Effector CD8-positive, alpha-beta T cell (primary cell): ENCODE results near the gene SUGCT.
"Not testable (repeated sequence)": the region's sequence is repeated elsewhere in the genome, so short reads cannot be mapped to it uniquely, and the experiment has no call there.

ENCODE experiments used
- DNase-seq: peaks from one replicate; lab custom pipeline; 2025; lab: John Stamatoyannopoulos, UW

The SUGCT gene

DNA sequence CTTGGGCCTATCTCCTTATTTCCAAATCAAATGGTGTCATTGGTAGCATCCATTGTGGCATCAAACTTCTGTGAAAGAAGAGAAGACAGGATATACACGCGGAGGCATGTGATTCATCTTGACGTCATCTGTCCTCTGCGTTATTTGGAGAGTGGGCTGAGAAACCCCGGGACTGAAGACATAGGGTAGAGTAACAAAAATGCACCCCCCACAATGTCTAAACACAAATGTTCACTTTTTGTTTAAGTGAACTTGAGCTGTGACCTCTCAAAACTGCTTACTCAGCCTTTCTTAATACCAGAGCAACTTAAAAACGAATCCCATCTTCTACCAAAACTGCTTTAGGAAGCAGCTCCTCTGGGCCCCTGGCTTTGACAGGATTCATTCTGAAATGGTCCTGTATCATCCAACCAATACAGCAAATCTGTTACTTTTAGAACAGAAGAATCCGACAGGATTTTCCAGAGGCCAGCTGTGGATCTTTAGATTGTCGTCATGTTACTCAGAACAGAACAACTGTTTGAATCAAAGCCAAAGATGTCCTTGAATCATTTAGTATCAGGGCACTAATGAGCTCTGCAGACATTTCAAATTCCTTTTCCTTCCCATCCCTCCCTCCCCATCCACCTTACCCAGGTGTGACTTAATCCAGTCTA lies 438.1 kb downstream of the SUGCT start:
- no peak for DNase-seq

DNA sequence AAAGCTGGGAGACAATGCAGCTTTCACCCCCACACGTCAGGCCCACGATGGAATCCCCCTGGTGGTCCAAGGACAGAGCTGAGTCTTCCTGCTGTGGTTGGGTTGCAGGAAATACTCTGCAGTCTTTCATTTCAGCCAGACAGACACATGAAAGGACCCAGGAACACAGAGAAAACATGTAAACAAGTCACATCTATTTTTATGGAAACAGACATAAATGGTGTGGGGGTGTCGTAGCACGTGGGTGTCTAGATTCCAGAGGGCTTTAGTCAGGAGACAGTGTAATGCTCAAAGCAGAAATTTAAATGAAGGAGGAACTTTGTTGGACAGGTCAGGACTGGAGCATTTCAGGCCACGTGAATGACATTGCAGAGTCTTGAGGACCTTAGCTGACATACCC lies 444.6 kb downstream of the SUGCT start:
- DNase-seq: no peak

GRCh38 chr7:40580776-40581175 lies 446.0 kb downstream of the SUGCT start:
- DNase-seq: no peak

DNA sequence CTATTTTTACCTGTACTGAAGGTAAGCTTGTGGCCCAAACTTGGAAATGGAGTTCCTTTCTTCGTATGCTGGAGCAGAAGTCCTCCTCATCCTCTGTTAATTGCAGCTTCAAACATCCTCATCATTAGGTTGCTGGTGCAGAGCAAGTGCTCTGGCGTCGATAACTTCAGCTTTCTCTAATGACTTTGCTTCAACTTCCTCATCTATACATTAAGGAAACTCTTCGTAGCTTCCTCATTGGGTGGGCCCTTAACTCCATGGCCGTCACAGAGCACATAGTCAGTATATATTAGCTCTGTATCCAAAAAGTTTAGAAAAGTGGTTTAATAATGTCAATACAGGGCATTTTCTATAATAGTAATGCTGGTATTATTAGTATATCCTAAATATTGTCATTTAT lies 447.7 kb downstream of the SUGCT start:
- no peak for DNase-seq

GRCh38 chr7:40583667-40584444 lies 449.1 kb downstream of the SUGCT start:
- DNase-seq: no peak

DNA sequence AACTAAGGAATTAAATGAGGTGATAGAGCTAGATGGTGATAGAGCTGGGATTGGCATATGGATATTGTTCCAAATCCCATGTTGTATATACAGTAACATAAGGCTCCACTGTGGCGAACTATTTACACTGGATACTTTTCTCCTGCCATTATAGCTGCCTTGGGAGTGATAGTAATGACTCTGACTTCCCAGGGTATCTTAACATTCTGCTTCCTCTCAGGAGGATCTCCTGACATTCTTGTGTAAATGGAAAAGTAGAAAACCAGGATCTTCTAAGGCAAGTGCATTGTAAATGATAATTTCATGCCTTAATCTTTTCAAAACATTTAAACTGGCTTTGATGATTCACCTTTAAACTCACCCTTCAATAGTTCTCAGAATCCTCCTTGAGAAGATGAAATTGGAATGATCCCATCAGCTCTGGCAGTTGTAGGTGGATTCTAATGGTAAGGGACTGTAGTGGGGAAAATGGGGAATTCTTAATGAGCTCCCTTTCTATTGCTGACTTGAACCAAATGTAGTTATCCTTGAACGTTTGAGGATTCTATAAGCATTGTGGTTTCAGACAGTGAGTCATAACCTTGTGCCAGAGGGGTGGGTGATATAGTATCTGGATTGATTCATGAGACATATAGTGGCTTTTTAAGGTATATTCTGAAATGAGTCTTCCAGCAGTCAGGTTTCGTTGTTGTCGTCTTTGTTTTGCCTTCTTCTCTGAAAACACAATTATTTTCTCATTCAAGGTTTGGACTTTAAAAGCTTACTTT lies 450.0 kb downstream of the SUGCT start:
- DNase-seq: no peak

GRCh38 chr7:40586197-40586596 lies 451.4 kb downstream of the SUGCT start:
- DNase-seq: no peak

DNA sequence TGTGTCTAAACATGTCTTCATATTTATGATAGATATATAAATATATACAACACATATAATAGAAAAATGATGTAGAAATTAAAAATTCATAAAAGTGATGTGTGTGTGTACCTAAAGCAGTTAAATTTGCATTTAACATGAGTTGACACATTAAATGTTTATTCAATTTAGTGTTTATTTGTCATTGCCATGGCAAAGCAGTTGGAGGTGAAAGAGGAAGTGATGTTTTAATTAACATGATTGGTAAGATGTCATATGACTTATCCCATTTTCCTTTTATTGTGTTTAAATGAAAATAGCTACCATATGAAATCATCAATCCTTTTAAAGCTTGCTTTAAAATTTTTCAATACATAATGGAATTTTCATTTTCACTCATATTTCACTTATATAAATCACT lies 452.6 kb downstream of the SUGCT start:
- no peak for DNase-seq

DNA sequence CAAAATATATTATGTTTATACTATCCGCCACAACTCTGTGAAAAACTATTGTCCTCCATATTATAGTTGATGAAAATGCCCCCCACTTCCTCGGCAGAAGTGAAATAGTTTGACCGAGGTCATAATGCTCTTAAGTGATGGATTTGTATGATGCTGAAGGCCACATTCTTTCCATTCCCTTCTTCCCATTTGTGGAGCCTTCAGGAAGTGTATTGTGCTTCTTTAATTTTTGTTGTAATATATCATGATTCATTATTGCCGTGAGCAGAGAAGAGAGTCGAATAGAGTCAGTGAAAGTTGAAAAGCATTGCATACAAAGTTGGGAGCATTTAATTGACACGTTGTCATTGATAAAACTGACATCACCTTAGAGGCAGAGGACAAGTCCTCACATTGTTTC lies 460.3 kb downstream of the SUGCT start:
- no peak for DNase-seq

- no peak for DNase-seq
These were observed 461.0 kb downstream of the SUGCT start for GRCh38 chr7:40595832-40596231.

DNA sequence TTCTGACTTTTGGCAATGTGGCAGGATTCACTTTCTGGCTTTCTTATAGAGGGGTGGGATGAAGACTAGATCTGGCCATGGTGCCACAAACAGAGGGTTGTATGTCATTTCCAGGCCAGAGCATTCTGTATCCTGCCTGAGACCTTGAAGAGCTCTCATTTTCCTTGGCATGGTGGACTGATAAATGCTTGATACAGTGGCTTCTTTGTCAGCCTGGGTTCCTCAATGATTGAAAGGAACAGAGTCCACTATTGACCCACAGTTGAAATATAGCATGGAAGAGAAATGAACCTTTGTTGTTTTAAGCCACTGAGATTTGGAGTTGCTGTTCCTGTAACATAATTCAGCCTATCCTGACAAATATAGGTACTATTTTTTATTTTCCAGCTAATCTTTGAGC lies 462.7 kb downstream of the SUGCT start:
- DNase-seq: no peak

- no peak for DNase-seq
These were observed 464.1 kb downstream of the SUGCT start for GRCh38 chr7:40598915-40599314.

GRCh38 chr7:40599836-40600235 lies 465.0 kb downstream of the SUGCT start:
- DNase-seq: no peak

GRCh38 chr7:40602351-40602750 lies 467.5 kb downstream of the SUGCT start:
- DNase-seq: not testable (repeated sequence)

DNA sequence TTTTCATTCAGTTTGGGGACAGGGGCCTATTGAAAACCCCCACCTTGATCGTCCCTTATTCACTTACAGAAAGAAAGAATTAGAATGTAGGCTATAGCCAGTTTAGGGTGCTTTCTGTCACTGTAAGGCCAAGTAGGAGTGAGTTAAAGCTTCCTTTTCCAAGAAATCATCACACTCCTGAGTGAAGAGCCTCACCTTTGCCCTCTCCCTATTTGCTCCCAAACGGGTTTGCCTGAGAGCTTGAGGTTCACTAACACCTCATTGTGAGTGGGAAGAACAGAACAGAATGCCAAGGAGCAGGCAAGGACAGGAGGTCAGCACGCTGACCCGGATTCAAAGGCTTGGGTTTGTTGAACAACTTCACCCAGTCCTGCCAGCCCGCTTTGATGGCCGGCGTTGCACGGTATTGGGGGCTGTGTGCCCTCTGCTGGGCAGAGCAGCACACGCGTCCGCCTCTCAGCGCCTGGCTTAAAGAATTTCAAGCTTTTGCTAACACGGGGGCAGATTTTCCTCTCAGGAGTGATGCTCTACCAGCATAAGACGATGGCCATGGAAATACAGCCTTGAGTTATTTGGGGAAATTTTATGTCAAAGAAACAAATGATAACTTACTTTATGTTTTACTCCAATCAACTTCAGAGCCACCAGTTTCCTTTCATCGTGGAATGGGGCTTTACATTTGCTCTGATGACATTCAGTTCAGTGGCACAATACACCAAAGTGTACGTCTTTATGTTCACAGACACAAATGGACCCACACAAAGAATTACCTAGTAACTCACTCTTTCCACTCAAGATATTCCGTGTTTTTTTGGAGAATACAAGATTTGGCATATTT lies 470.0 kb downstream of the SUGCT start:
- DNase-seq: no peak

GRCh38 chr7:40608321-40609075 lies 473.7 kb downstream of the SUGCT start:
- no peak for DNase-seq

- no peak for DNase-seq
These were observed 475.7 kb downstream of the SUGCT start for GRCh38 chr7:40610461-40610860.

DNA sequence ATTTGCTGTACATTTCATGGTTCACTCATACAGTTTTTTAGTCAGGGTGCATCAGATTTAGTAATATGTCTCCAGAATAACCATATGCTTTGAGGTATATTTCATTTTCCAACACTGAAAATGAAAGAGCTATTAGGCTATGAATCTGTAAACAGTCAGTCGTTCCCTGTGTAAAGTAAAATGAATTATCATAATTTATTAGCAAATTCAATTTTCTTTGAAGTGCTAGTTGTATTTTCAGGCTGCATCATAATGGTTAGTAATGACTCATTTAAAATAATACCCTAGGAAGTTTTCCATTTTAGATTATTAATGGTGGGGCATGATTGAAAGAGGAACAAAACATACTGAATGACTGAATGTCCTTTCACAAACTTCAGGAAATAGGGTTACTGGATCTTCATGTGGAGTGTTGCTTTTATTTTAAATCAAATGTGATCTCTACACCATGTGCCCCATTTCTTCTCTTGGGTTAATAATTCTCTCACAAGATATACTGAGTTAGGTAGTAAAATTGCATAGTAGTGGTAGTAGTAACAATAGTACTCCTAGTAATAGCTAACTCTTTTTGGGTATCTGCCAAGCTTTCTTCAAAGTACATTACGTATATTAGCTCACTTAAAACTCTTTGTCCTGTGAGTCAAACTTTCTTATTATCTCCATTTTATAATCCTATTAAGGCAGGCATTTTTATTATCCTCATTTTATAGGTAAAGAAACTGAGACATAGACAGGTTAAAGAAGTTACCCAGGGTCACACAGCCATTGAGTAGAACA lies 476.5 kb downstream of the SUGCT start:
- no peak for DNase-seq

DNA sequence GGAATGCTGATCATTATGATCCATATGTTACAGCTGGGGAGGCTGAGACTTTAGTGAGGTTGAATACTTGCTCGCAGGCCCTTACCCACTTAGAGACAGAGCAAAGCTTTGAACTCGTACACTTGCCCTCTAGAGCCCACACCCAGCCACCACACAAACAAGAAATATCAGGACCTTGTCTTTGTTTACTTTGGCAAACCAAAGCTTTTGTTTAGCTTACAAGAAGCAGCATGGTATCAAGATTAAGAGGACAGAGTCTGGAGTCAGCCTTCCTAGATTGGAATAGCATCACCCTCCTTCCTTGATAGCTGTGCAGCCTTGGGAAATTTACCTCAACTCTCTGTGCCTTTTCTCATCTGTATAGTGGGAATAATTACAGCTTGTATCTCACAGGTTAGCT lies 477.5 kb downstream of the SUGCT start:
- no peak for DNase-seq

- no peak for DNase-seq
These were observed 484.8 kb downstream of the SUGCT start for GRCh38 chr7:40619647-40620046.
